ENCODE data around the gene AQP6.

AQP6 gene

GRCh38 chr12:50022903-50023302 lies 50.2 kb downstream of the AQP6 start:
- TF ChIP-seq POLR2AphosphoS5 (IDR thresholded peaks at IDR 0.05; ENCODE audit: low read depth, low read length) (no peak), TAF1 (IDR thresholded peaks at IDR 0.05; ENCODE audit: borderline replicate concordance, insufficient read depth, low read length) (no peak), SIN3A (IDR thresholded peaks at IDR 0.05; ENCODE audit: borderline replicate concordance, insufficient read depth, low read length) (no peak), REST (IDR thresholded peaks at IDR 0.05; ENCODE audit: insufficient read depth in 1 of 2, low read depth in 2 of 2, low read length in 2 of 2) (no peak), FOXP2 (optimal IDR thresholded peaks at IDR 0.05; ENCODE audit: borderline replicate concordance, extremely low read depth, extremely low read length, insufficient read depth) (no peak)

DNA sequence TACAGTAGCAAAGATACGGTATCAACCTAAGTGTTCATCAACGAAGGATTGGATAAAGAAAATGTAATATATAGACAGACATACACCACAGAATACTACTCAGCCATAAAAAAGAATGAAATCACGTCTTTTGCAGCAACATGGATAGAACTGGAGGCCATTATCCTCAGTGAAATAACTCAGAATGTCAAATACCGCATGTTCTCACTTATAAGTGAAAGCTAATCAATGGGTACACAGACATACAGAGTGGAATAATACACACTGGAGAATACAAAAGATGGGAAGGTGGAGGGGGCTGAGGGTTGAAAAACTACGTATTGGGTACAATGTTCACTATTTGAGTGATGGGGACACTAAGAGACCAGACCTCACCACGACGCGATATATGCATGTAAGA lies 51.5 kb downstream of the AQP6 start:
- TF ChIP-seq TAF1 (IDR thresholded peaks at IDR 0.05; ENCODE audit: borderline replicate concordance, insufficient read depth, low read length) (no peak), REST (IDR thresholded peaks at IDR 0.05; ENCODE audit: insufficient read depth in 1 of 2, low read depth in 2 of 2, low read length in 2 of 2) (no peak)

GRCh38 chr12:50024805-50025186 lies 52.0 kb downstream of the AQP6 start:
- TF ChIP-seq FOXP2 (optimal IDR thresholded peaks at IDR 0.05; ENCODE audit: borderline replicate concordance, extremely low read depth, extremely low read length, insufficient read depth) (no peak), TAF1 (IDR thresholded peaks at IDR 0.05; ENCODE audit: borderline replicate concordance, insufficient read depth, low read length) (no peak), SIN3A (IDR thresholded peaks at IDR 0.05; ENCODE audit: borderline replicate concordance, insufficient read depth, low read length) (no peak), POLR2AphosphoS5 (IDR thresholded peaks at IDR 0.05; ENCODE audit: low read depth, low read length) (no peak; the same call in 1 of the 2 replicates), REST (IDR thresholded peaks at IDR 0.05; ENCODE audit: insufficient read depth in 1 of 2, low read depth in 2 of 2, low read length in 2 of 2) (no peak)

DNA sequence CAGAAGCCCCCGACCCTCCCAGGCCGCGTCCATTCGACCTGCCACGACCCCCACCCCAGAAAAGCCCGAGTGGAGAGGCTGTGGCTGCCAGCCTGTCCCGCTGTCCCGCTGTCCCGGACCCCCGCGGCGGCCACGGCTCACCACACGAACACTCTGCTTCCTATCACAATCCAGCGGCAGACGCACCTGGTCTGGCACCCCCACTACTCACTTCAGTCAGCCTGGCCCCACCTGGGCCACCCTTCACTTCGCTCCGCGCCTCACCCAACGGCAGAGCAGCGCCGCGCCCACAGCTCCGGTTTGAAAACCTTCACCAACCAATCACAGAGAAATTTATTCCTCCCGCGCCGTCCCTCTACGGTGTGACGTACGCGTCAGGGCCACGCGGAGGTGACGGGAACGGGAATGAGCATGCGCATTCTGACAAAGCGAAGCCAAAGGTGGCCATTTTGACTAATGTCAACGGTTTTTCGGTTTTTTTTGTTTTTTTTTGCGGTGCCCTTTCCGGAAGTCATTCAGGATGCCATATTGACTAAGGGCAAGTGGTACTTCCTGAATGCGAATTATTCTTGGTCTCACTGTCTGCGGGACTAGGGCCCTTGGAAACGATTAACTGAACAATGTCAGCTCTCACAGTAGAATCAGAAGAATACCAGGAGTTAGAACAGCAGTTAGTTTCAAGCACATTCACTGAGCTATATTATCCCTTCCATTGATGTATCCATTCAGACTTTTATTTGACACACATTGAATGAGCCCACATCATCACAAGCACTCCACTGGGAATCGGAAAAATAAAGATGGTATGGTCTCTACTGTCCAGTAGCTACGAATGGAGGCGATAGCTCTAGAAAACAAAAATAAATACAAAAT lies 52.7 kb downstream of the AQP6 start, which contains the start of gene RACGAP1:
Gene RACGAP1 (minus strand): TSS at position 308 of the 873 bp plus-strand sequence. CDS start 8,779 bp downstream, outside the sequence.
- peak; percentile 29; the same call in 1 of the 2 replicates for TF ChIP-seq TAF1 (IDR thresholded peaks at IDR 0.05; ENCODE audit: borderline replicate concordance, insufficient read depth, low read length)
- TF ChIP-seq SIN3A (IDR thresholded peaks at IDR 0.05; ENCODE audit: borderline replicate concordance, insufficient read depth, low read length) = 0 out of 2 replicates have a peak, but pooled peaks have one; percentile 27
- TF ChIP-seq FOXP2 (optimal IDR thresholded peaks at IDR 0.05; ENCODE audit: borderline replicate concordance, extremely low read depth, extremely low read length, insufficient read depth) = no peak
- TF ChIP-seq REST (IDR thresholded peaks at IDR 0.05; ENCODE audit: insufficient read depth in 1 of 2, low read depth in 2 of 2, low read length in 2 of 2) = no peak
- TF ChIP-seq POLR2AphosphoS5 (IDR thresholded peaks at IDR 0.05; ENCODE audit: low read depth, low read length) = peak; percentile 78
